ENCODE measurements around the gene TUBGCP3. TPM values are rescaled to one million over a fixed set of nuclear protein-coding genes. Genes with fewer than 3 reads are reported as not detected.

TUBGCP3 gene
- total RNA-seq, 3 donors from 2014 or later: 32.0 to 34.5 (median 32.1) TPM

- Histone ChIP-seq H3K36me3 (peaks cover 3% of the 10 kb centered on the region), H3K27ac (no peak overlapping the region), H3K4me3 (no peak overlapping the region), H3K27me3 (no peaks in the 10 kb centered on the region), H3K9me3 (no peaks in the 10 kb centered on the region), H3K4me1 (no peaks in the 10 kb centered on the region)
- TF ChIP-seq POLR2A (IDR thresholded peaks at IDR 0.05) (no peak), POLR2AphosphoS5 (IDR thresholded peaks at IDR 0.05) (no peak), CTCF (IDR thresholded peaks at IDR 0.05) (no peak)
- intact Hi-C loops (cut with DNase I; ENCODE audit: low total_unique reads): no loop called here
- no peak for DNase-seq (ENCODE audit: low spot score in 2 of 2)
Measured at GRCh38 chr13:112545856-112546255, 42.1 kb downstream of the TUBGCP3 start.

DNA sequence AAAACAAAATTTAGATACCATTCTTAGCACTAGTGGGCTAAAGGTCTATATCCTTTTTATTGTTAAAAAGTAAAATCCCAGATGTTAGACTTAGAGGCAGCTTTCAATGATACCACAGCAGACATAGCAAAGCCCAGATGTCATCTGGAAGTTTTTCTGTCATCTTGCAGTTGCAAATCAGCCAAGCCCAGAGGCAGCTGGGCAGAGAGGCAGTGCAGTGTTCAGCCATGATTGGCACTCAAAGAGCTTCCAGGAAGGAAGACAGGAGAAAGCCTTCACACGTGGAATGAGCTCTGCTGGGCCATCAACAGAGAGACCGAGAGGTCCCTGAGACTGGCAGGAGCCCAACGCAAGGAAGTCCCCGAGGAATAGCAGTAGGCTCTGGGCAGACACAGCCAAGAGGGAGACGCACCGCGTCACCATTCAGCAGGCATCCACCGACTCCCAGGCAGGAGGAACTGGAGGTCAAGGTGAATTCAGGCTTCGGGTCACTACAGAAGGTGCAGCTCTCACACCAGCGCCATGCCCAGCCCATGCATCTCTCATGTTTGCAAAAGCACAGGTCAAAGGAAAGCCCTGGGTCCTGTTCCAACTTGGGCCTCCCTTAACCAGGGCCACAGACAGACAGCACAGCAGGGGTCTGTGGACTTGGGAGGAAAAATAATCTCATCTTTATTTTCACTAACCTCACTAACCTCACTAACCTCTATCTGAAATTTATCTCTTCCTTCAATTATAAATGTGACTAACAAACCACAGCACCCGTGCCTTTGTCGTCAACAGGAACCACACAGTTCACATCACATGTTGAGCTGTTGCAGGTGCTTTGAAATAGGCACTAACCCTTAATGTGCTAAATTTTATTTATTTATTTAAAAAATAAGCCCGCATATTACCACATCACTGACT lies 54.9 kb downstream of the TUBGCP3 start:
- Histone ChIP-seq H3K27ac (no peak overlapping the region), H3K27me3 (no peaks in the 10 kb centered on the region), H3K36me3 (no peaks in the 10 kb centered on the region), H3K4me3 (no peak overlapping the region), H3K9me3 (no peaks in the 10 kb centered on the region), H3K4me1 (no peaks in the 10 kb centered on the region)
- TF ChIP-seq POLR2A (IDR thresholded peaks at IDR 0.05): no peak
- no peak for TF ChIP-seq CTCF (IDR thresholded peaks at IDR 0.05)
- no peak for TF ChIP-seq POLR2AphosphoS5 (IDR thresholded peaks at IDR 0.05)
- intact Hi-C loops (cut with DNase I; ENCODE audit: low total_unique reads): no loop called here
- DNase-seq (ENCODE audit: low spot score in 2 of 2): no peak

- intact Hi-C loops (cut with DNase I; ENCODE audit: low total_unique reads): no loop called here
- H3K27me3 ChIP-seq: no peaks in the 10 kb centered on the region
- DNase-seq (ENCODE audit: low spot score in 2 of 2): no peak
- H3K27ac ChIP-seq: no peak overlapping the region
- TF ChIP-seq CTCF (IDR thresholded peaks at IDR 0.05) (no peak), POLR2A (IDR thresholded peaks at IDR 0.05) (no peak), POLR2AphosphoS5 (IDR thresholded peaks at IDR 0.05) (no peak)
- no peaks in the 10 kb centered on the region for H3K9me3 ChIP-seq
- no peak overlapping the region for H3K4me3 ChIP-seq
- H3K4me1 ChIP-seq: no peaks in the 10 kb centered on the region
- no peaks in the 10 kb centered on the region for H3K36me3 ChIP-seq
Measured at GRCh38 chr13:112531263-112531794, 56.6 kb downstream of the TUBGCP3 start.

DNA sequence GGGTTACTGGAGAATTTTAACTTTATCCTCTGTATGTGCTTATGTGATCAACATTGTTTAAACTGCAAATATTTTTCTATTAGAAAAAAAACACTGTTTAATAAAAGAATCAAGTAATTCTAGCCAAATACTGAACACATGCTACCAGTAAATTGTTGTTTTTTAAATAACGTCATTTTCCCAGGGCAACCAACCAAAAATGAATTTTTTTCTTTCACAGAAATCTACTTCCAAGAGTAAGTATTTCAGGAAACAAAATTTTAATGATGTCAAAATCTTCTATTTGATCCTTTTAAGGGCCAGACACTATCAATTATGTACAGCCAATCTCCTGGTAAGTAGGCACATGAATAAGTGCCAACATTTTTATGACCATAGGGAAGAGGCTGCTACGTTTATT lies 57.1 kb downstream of the TUBGCP3 start:
- no peak for TF ChIP-seq POLR2A (IDR thresholded peaks at IDR 0.05)
- TF ChIP-seq CTCF (IDR thresholded peaks at IDR 0.05): no peak
- no peak for TF ChIP-seq POLR2AphosphoS5 (IDR thresholded peaks at IDR 0.05)

GRCh38 chr13:112529216-112529615 lies 58.7 kb downstream of the TUBGCP3 start:
- TF ChIP-seq POLR2AphosphoS5 (IDR thresholded peaks at IDR 0.05) (no peak), CTCF (IDR thresholded peaks at IDR 0.05) (no peak), POLR2A (IDR thresholded peaks at IDR 0.05) (no peak)
- no peaks in the 10 kb centered on the region for H3K36me3 ChIP-seq
- no peaks in the 10 kb centered on the region for H3K9me3 ChIP-seq
- H3K4me3 ChIP-seq: no peak overlapping the region
- intact Hi-C loops (cut with DNase I; ENCODE audit: low total_unique reads): no loop called here
- H3K27me3 ChIP-seq: no peaks in the 10 kb centered on the region
- no peaks in the 10 kb centered on the region for H3K4me1 ChIP-seq
- DNase-seq (ENCODE audit: low spot score in 2 of 2): no peak
- H3K27ac ChIP-seq: no peak overlapping the region

More for the DNA sequence above, 57.1 kb downstream of the TUBGCP3 start:
- H3K9me3 ChIP-seq: no peaks in the 10 kb centered on the region
- H3K36me3 ChIP-seq: no peaks in the 10 kb centered on the region
- intact Hi-C loops (cut with DNase I; ENCODE audit: low total_unique reads): no loop called here
- no peak overlapping the region for H3K4me3 ChIP-seq
- H3K4me1 ChIP-seq: no peaks in the 10 kb centered on the region
- H3K27ac ChIP-seq: no peak overlapping the region
- no peaks in the 10 kb centered on the region for H3K27me3 ChIP-seq
- DNase-seq (ENCODE audit: low spot score in 2 of 2): no peak
